Cardiac muscle cell (in vitro differentiated cells and primary cell): Measurements from ENCODE around the gene IPO9. TPM values are rescaled to one million over a fixed set of nuclear protein-coding genes. Genes with fewer than 3 reads are reported as not detected.
A peak's percentile ranks its signal among the peaks of the same experiment; 100 is the strongest.

Source experiments
- DNase-seq, 2 donors: peaks; one replicate each; pipeline versions ENCODE4 v3.0.0 to v3.0.0-alpha.2; 2010 to 2017; ENCODE audit warnings: low read depth in 1 of 2, low spot score in 1 of 2
- H3K27ac ChIP-seq: fragments of 200-600 bp; sonication (generic); 2 replicates; pipeline ENCODE4 v1.5.1; 2016
- H3K27me3 ChIP-seq: fragments of 200-600 bp; sonication (generic); 2 replicates; pipeline ENCODE4 v1.6.0; 2016; ENCODE audit warnings: control low read depth
- H3K36me3 ChIP-seq: fragments of 200-600 bp; sonication (generic); 2 replicates; pipeline ENCODE4 v1.5.1; 2016; ENCODE audit warnings: control low read depth
- H3K4me1 ChIP-seq: fragments of 200-600 bp; sonication (generic); 2 replicates; pipeline ENCODE4 v1.8.1; 2017; ENCODE audit warnings: low read depth, mild to moderate bottlenecking, mixed run types
- H3K4me3 ChIP-seq: fragments of 200-600 bp; sonication (generic); 2 replicates; pipeline ENCODE4 v1.5.1; 2016; ENCODE audit warnings: mild to moderate bottlenecking
- H3K9me3 ChIP-seq: fragments of 200-600 bp; sonication (generic); 2 replicates; pipeline ENCODE4 v1.5.1; 2017; ENCODE audit warnings: low read depth, mild to moderate bottlenecking, control low read depth
- polyA plus RNA-seq: library from polyadenylated mRNA; unstranded; fragments of >200 nt; fragmentation: Nextera tagmentation; extraction: Ambion mirVana; gene quantifications from 2 replicates; pipeline ENCODE4 v1.2.1, GENCODE V29; 2016
- total RNA-seq: library from RNA; depleted of rRNA; stranded (reverse); fragments of >200 nt; gene quantifications from 2 replicates; pipeline ENCODE4 v1.2.3, GENCODE V29; 2016
- TF ChIP-seq, protein P1 (sequence below): IDR thresholded peaks from 2 replicates; pipeline ENCODE4 v1.5.1; 2012; ENCODE audit warnings: low read depth, mild to moderate bottlenecking, low read length

IPO9 gene
- total and polyA plus RNA-seq, 2 experiments from 2014 or later = 36.9 to 61.7 TPM

GRCh38 chr1:201820413-201820812 lies 8.5 kb upstream of the IPO9 start:
- no peaks in the 10 kb centered on the region for H3K27me3 ChIP-seq
- peak overlapping the region; percentile 55 for H3K27ac ChIP-seq
- DNase-seq = no peak
- TF ChIP-seq, protein P1, sequence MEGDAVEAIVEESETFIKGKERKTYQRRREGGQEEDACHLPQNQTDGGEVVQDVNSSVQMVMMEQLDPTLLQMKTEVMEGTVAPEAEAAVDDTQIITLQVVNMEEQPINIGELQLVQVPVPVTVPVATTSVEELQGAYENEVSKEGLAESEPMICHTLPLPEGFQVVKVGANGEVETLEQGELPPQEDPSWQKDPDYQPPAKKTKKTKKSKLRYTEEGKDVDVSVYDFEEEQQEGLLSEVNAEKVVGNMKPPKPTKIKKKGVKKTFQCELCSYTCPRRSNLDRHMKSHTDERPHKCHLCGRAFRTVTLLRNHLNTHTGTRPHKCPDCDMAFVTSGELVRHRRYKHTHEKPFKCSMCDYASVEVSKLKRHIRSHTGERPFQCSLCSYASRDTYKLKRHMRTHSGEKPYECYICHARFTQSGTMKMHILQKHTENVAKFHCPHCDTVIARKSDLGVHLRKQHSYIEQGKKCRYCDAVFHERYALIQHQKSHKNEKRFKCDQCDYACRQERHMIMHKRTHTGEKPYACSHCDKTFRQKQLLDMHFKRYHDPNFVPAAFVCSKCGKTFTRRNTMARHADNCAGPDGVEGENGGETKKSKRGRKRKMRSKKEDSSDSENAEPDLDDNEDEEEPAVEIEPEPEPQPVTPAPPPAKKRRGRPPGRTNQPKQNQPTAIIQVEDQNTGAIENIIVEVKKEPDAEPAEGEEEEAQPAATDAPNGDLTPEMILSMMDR = no peak
- H3K9me3 ChIP-seq = no peaks in the 10 kb centered on the region
- H3K4me1 ChIP-seq = peaks cover 12% of the 10 kb centered on the region
- H3K4me3 ChIP-seq = no peak overlapping the region
- peaks cover 58% of the 10 kb centered on the region for H3K36me3 ChIP-seq

GRCh38 chr1:201825245-201825644 lies 3.7 kb upstream of the IPO9 start:
- Histone ChIP-seq H3K27me3 (no peaks in the 10 kb centered on the region), H3K9me3 (no peaks in the 10 kb centered on the region), H3K27ac (peak overlapping the region; percentile 80), H3K4me3 (no peak overlapping the region), H3K36me3 (peaks cover 18% of the 10 kb centered on the region), H3K4me1 (peaks cover 41% of the 10 kb centered on the region)
- no peak for DNase-seq
- TF ChIP-seq, protein P1 = no peak

DNA sequence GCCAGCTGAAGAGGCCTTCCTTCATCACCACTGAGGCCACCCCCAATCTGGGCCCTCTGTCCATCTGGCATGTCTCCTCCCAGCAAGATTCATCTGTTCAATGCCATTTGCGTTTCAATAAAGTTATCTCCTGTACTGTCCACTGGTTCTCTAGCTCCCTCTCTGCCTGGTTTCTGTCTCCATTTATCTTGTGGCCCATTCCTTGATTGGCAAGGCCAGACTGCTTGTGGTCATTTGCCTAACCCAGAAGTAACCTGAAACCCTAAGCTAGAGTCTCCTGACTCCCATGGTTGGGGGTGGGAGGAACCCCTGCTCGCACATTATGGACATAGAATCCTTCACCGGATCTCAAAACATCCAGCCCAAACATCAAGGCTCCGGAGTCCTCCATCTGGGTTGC lies 2.1 kb upstream of the IPO9 start:
- TF ChIP-seq, protein P1 = no peak
- no peaks in the 10 kb centered on the region for H3K9me3 ChIP-seq
- peaks cover 42% of the 10 kb centered on the region for H3K4me1 ChIP-seq
- DNase-seq = peak; percentile 40 to 48
- H3K4me3 ChIP-seq = no peak overlapping the region
- no peaks in the 10 kb centered on the region for H3K27me3 ChIP-seq
- H3K27ac ChIP-seq = peak overlapping the region; percentile 80
- H3K36me3 ChIP-seq = peaks cover 3% of the 10 kb centered on the region

GRCh38 chr1:201827321-201828216 lies 1.4 kb upstream of the IPO9 start:
- Histone ChIP-seq H3K4me1 (peaks cover 42% of the 10 kb centered on the region), H3K9me3 (no peaks in the 10 kb centered on the region), H3K27me3 (no peaks in the 10 kb centered on the region), H3K27ac (peak overlapping the region; percentile 80), H3K36me3 (no peaks in the 10 kb centered on the region), H3K4me3 (no peak overlapping the region)
- TF ChIP-seq, protein P1 = no peak
- peak; percentile 23 to 28 for DNase-seq

DNA sequence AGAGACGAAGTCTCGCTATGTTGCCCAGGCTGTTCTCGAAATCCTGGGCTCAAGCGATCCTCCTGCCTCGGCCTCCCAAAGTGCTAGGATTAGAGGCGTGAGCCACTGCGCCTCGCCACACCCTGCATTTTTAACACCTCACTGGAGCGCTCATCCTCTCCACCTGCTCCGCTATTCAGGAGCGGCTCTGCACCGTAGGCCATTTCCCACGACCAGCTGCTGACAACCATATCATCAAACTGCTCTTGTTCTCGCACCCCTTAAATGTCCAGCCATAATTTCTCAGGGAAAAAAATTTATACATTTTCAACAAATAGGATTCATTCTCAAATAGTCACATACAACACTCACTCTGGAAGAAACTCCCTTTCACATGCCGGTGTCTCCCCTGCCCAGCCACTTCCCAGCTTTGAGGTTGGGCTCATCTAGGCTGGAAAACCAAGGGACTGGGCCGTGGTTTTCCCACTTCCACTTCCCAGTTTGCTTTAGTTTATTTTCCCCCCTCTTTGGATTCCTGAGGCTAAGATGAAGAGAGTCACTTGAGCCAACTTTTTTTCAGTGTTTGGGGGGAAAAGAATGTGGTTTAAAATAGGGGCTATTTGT lies 639 bp upstream of the IPO9 start:
- Histone ChIP-seq H3K36me3 (no peaks in the 10 kb centered on the region), H3K27ac (peak overlapping the region; percentile 80), H3K9me3 (no peaks in the 10 kb centered on the region), H3K4me3 (peak overlapping the region; percentile 83), H3K4me1 (peaks cover 37% of the 10 kb centered on the region), H3K27me3 (no peaks in the 10 kb centered on the region)
- TF ChIP-seq, protein P1 = no peak
- DNase-seq = peak in 1 of 2 donors; percentile 26
